Transverse colon (tissue), 4 donors: ENCODE data around the gene CRTC3. TPM values are rescaled to one million over a fixed set of nuclear protein-coding genes. Genes with fewer than 3 reads are reported as not detected.

Source experiments
- DNase-seq: peaks from one replicate; pipeline ENCODE4 v3.0.0-alpha.2; 2019
- H3K27ac ChIP-seq, 4 donors: fragments of 200-600 bp; sonication (generic); 2 replicates each; pipeline ENCODE4 v1.5.1; 2016 to 2018; ENCODE audit warnings: inconsistent platforms in 4 of 4
- H3K27me3 ChIP-seq: fragments of 200-600 bp; sonication (generic); 2 replicates; pipeline ENCODE4 v1.5.1; 2017; ENCODE audit warnings: inconsistent platforms
- H3K36me3 ChIP-seq, 4 donors: fragments of 200-600 bp; sonication (generic); 2 replicates each; pipeline ENCODE4 v1.5.1; 2017 to 2019; ENCODE audit warnings: inconsistent platforms in 4 of 4
- H3K4me1 ChIP-seq, 4 donors: fragments of 200-600 bp; sonication (generic); 2 replicates each; pipeline ENCODE4 v1.5.1; 2017 to 2020; ENCODE audit warnings: inconsistent platforms in 4 of 4
- H3K4me3 ChIP-seq, 4 donors: fragments of 200-600 bp; sonication (generic); 1 replicate in 1 of 4; 2 replicates in 3 of 4; pipeline versions ENCODE4 v1.5.1 to v1.6.1; 2017 to 2019; ENCODE audit warnings: inconsistent platforms in 4 of 4
- H3K9me3 ChIP-seq, 2 donors: fragments of 200-600 bp; sonication (generic); 2 replicates each; pipeline ENCODE4 v1.5.1; 2017 to 2019; ENCODE audit warnings: inconsistent platforms in 2 of 2
- EP300 ChIP-seq: sonication (generic); formaldehyde crosslinking; IDR thresholded peaks from one replicate; pipeline ENCODE4 v1.6.1; 2017; ENCODE audit warnings: antibody characterized with exemption, low read depth
- POLR2A ChIP-seq: fragments of 450-650 bp; IDR thresholded peaks from one replicate; pipeline ENCODE4 v1.6.1; 2016; ENCODE audit warnings: antibody characterized with exemption, mild to moderate bottlenecking, moderate library complexity
- POLR2AphosphoS5 ChIP-seq, 3 donors: sonication (generic); formaldehyde crosslinking; IDR thresholded peaks; one replicate each; pipeline ENCODE4 v1.6.1; 2016; ENCODE audit warnings: antibody characterized with exemption in 3 of 3
- WGBS, 2 donors: methylation state at CpG; one replicate each; pipeline ENCODE4 v1.1.5; 2018; ENCODE audit warnings: low coverage in 1 of 2; 5-methylcytosine and 5-hydroxymethylcytosine counted together
- in situ Hi-C, 4 donors: fragments of 200-750 bp; cut with MboI; loops; one replicate each; pipeline versions ENCODE4 v1.15.0 to v1.15.1; 2017; ENCODE audit warnings: low sequenced_read_pairs in 3 of 4, low pct_ligation_motif_present in 1 of 4, low pct_unique_long_range_greater_than_20kb in 1 of 4
- intact Hi-C: fragments of 100-400 bp; cut with DNase I; formaldehyde crosslinking; loops from one replicate; pipeline ENCODE4 v1.15.1; 2023; ENCODE audit warnings: low total_unique reads
- total RNA-seq, 4 donors: library from RNA; depleted of rRNA; stranded (reverse); fragments of >200 nt; gene quantifications; one replicate each; pipeline ENCODE4 v1.1.0, GENCODE V29; 2016
- TF ChIP-seq, protein P1 (sequence below), 5 experiments: fragments of 200-600 bp in 3 of 5; fragments of 450-650 bp in 2 of 5; sonication (generic) in 3 of 5; IDR thresholded peaks; 1 replicate in 2 of 5; 2 replicates in 3 of 5; pipeline ENCODE4 v1.5.1; 2016 to 2017; ENCODE audit warnings: antibody characterized with exemption in 5 of 5, inconsistent platforms in 3 of 5, mild to moderate bottlenecking in 2 of 5, moderate library complexity in 1 of 5

Gene CRTC3
- total RNA-seq, 4 donors from 2014 or later = 23.0 to 35.9 (median 24.1) TPM

DNA sequence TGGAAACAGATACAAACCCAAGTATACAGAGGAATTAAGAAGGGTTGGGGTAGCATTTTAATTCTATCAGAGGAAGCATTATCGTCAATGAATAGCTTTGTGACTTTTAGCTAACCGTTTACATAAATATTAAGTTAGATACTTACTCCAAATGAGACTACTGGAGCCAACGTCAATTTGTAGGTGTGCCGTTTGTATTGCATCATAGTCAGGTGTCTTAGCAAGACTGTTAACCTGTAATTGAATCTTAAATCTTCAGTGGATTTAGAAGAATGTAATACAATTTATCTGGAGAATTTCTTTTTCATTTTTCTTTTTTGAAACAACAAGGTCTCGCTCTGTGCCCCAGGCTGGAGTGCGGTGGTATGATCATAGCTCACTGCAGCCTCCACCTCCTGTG, 55.1 kb downstream of the CRTC3 start:
- WGBS, 2 donors = 76 to 80% methylated on average over 6 of the region's 6 CpGs
- DNase-seq = no peak
- intact Hi-C loops (no loop called here), in situ Hi-C loops (no loop called here)
- TF ChIP-seq EP300 (no peak), POLR2AphosphoS5 (IDR thresholded peaks at IDR 0.05) (no peak), POLR2A (no peak)
- TF ChIP-seq, protein P1, sequence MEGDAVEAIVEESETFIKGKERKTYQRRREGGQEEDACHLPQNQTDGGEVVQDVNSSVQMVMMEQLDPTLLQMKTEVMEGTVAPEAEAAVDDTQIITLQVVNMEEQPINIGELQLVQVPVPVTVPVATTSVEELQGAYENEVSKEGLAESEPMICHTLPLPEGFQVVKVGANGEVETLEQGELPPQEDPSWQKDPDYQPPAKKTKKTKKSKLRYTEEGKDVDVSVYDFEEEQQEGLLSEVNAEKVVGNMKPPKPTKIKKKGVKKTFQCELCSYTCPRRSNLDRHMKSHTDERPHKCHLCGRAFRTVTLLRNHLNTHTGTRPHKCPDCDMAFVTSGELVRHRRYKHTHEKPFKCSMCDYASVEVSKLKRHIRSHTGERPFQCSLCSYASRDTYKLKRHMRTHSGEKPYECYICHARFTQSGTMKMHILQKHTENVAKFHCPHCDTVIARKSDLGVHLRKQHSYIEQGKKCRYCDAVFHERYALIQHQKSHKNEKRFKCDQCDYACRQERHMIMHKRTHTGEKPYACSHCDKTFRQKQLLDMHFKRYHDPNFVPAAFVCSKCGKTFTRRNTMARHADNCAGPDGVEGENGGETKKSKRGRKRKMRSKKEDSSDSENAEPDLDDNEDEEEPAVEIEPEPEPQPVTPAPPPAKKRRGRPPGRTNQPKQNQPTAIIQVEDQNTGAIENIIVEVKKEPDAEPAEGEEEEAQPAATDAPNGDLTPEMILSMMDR (IDR thresholded peaks at IDR 0.05) = no peak
- H3K4me1 ChIP-seq = peaks cover 3 to 30% (median 5%) of the 10 kb centered on the region in 4 donors
- no peak overlapping the region for H3K4me3 ChIP-seq
- H3K36me3 ChIP-seq = no peaks in the 10 kb centered on the region
- H3K27ac ChIP-seq = no peak overlapping the region
- no peaks in the 10 kb centered on the region for H3K27me3 ChIP-seq
- H3K9me3 ChIP-seq = no peaks in the 10 kb centered on the region

DNA sequence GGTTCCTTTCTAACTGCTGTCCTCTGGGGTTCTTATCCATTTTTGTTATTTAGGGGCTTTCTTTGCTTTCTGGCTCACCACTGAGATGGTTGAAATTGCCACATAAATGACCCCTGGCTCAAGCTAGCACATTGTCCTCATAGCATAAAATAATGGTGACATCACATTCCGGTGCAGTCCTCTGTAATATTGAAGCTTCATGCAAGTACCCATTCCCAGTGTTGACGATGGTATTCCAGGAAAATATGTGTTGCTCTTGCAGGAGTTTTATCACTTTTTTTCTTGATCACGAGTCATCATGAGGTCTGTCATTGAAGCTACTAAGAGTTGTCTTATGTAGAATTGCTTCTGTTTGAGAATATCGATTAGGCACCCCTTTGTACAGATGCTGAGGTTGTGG, 56.1 kb downstream of the CRTC3 start:
- in situ Hi-C loops (no loop called here), intact Hi-C loops (no loop called here)
- H3K4me1 ChIP-seq = peaks cover 0 to 26% (median 3%) of the 10 kb centered on the region in 4 donors
- peak overlapping the region in 1 of 4 donors; percentile 14 for H3K27ac ChIP-seq
- H3K9me3 ChIP-seq = no peaks in the 10 kb centered on the region
- TF ChIP-seq POLR2AphosphoS5 (IDR thresholded peaks at IDR 0.05) = no peak
- no peak for TF ChIP-seq EP300
- TF ChIP-seq, protein P1 (IDR thresholded peaks at IDR 0.05) = no peak
- TF ChIP-seq POLR2A = no peak
- H3K27me3 ChIP-seq = no peaks in the 10 kb centered on the region
- WGBS, 2 donors = 82 to 92% methylated on average over 4 of the region's 4 CpGs
- DNase-seq = no peak
- H3K4me3 ChIP-seq = no peak overlapping the region
- no peaks in the 10 kb centered on the region for H3K36me3 ChIP-seq

DNA sequence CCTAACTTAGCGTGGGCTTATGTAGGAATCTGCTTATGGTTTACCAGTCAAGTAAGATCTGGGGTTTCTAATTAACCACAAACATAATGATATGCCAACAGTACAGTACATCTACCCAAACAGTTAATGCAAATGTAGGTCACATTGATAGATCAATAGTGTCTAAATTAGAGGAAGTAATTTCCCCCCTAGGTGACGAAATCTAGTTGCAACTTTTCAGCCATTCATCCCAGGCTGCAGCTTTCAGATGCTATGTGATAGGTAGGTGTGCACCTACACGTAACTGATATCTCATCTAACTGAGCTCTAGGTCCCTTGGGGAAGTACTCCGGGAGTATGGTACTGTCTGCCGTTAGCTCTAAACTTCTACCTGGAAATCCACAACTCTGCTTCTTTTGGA, 57.2 kb downstream of the CRTC3 start:
- no peak overlapping the region for H3K27ac ChIP-seq
- no peaks in the 10 kb centered on the region for H3K27me3 ChIP-seq
- H3K36me3 ChIP-seq = no peaks in the 10 kb centered on the region
- intact Hi-C loops = no loop called here
- no peak for DNase-seq
- 79 to 96% methylated on average over 2 to 5 of the region's 5 CpGs for WGBS, 2 donors
- H3K4me3 ChIP-seq = no peak overlapping the region
- TF ChIP-seq POLR2A = no peak
- TF ChIP-seq EP300 = no peak
- TF ChIP-seq, protein P1 (IDR thresholded peaks at IDR 0.05) = no peak
- no peak for TF ChIP-seq POLR2AphosphoS5 (IDR thresholded peaks at IDR 0.05)
- no peaks in the 10 kb centered on the region for H3K9me3 ChIP-seq
- in situ Hi-C loops = no loop called here
- H3K4me1 ChIP-seq = peaks cover 0 to 19% (median 1%) of the 10 kb centered on the region in 4 donors

DNA sequence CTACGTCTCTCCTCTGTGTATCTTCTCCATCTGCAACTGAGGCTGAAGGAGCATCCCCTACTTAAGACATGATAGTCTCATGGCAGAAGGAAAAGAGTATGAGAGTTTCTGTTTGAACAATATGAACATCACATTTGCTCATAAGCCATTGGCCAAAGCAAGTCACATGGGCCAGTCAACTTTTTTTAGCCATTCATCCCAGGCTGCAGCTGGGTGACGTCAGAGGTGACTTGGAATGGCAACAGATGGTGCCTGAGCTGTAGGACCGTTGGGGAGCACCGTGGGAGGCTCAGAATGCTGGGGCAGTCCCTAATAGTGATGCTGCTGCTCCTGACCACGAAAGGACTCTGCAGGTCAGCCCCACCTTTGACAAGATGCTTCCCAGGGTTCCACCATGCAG, 58.7 kb downstream of the CRTC3 start:
- Histone ChIP-seq H3K27ac (no peak overlapping the region), H3K27me3 (no peaks in the 10 kb centered on the region), H3K4me1 (peaks cover 0 to 21% (median 2%) of the 10 kb centered on the region in 4 donors), H3K9me3 (no peaks in the 10 kb centered on the region), H3K4me3 (no peak overlapping the region), H3K36me3 (no peaks in the 10 kb centered on the region)
- intact Hi-C loops (no loop called here), in situ Hi-C loops (no loop called here)
- DNase-seq = no peak
- TF ChIP-seq POLR2AphosphoS5 (IDR thresholded peaks at IDR 0.05) (no peak), EP300 (no peak), POLR2A (no peak)
- TF ChIP-seq, protein P1 (IDR thresholded peaks at IDR 0.05) = no peak
- WGBS, 2 donors = 76 to 100% methylated on average over 1 to 5 of the region's 5 CpGs
